SK-N-SH treated with all-trans-retinoic acid at 6 μM for 48 hours (cell line): ENCODE results near the gene CPXM2.

Experiments
- CSDC2 ChIP-seq: fragments of 250-450 bp; sonication (Bioruptor Pico); IDR thresholded peaks from 2 replicates; pipeline ENCODE4 v1.5.0; 2020; ENCODE audit warnings: mild to moderate bottlenecking, moderate library complexity
- ESRRG ChIP-seq: fragments of 250-450 bp; sonication (Bioruptor Pico); IDR thresholded peaks from 2 replicates; pipeline ENCODE4 v1.6.1; 2021; ENCODE audit warnings: mild to moderate bottlenecking
- GLIS3 ChIP-seq: fragments of 250-450 bp; sonication (Bioruptor Pico); IDR thresholded peaks from 2 replicates; pipeline ENCODE4 v1.5.0; 2020; ENCODE audit warnings: mild to moderate bottlenecking, moderate library complexity
- OSR1 ChIP-seq: fragments of 250-450 bp; sonication (Bioruptor Pico); IDR thresholded peaks from 2 replicates; pipeline ENCODE4 v1.8.0; 2022; ENCODE audit warnings: moderate library complexity, mild to moderate bottlenecking, inconsistent platforms
- RARB ChIP-seq: fragments of 250-450 bp; sonication (Bioruptor Pico); IDR thresholded peaks from 2 replicates; pipeline ENCODE4 v1.8.0; 2021; ENCODE audit warnings: mild to moderate bottlenecking, moderate library complexity
- SNAI2 ChIP-seq: fragments of 250-450 bp; sonication (Bioruptor Pico); IDR thresholded peaks from 2 replicates; pipeline ENCODE4 v1.5.0; 2020; ENCODE audit warnings: mild to moderate bottlenecking, moderate library complexity
- ZFP3 ChIP-seq: fragments of 250-450 bp; sonication (Bioruptor Pico); IDR thresholded peaks from 2 replicates; pipeline ENCODE4 v1.5.0; 2020; ENCODE audit warnings: mild to moderate bottlenecking, moderate library complexity
- ZFP30 ChIP-seq: fragments of 450-650 bp; formaldehyde crosslinking; IDR thresholded peaks from 2 replicates; pipeline ENCODE4 v1.5.0; 2022; ENCODE audit warnings: mild to moderate bottlenecking, moderate library complexity
- ZNF70 ChIP-seq: fragments of 450-650 bp; formaldehyde crosslinking; IDR thresholded peaks from 2 replicates; pipeline ENCODE4 v1.5.0; 2020; ENCODE audit warnings: mild to moderate bottlenecking, moderate library complexity
- ZNF8 ChIP-seq: fragments of 450-650 bp; formaldehyde crosslinking; IDR thresholded peaks from 2 replicates; pipeline ENCODE4 v1.5.0; 2020; ENCODE audit warnings: mild to moderate bottlenecking, moderate library complexity
- TF ChIP-seq, protein P1 (sequence below): fragments of 250-450 bp; sonication (Bioruptor Pico); IDR thresholded peaks from 2 replicates; pipeline ENCODE4 v1.8.0; 2020; ENCODE audit warnings: mild to moderate bottlenecking, moderate library complexity, borderline replicate concordance
- TF ChIP-seq, protein P2 (sequence below): fragments of 250-450 bp; sonication (Bioruptor Pico); IDR thresholded peaks from 2 replicates; pipeline ENCODE4 v1.5.1; 2020; ENCODE audit warnings: low read depth, mild to moderate bottlenecking, moderate library complexity

DNA sequence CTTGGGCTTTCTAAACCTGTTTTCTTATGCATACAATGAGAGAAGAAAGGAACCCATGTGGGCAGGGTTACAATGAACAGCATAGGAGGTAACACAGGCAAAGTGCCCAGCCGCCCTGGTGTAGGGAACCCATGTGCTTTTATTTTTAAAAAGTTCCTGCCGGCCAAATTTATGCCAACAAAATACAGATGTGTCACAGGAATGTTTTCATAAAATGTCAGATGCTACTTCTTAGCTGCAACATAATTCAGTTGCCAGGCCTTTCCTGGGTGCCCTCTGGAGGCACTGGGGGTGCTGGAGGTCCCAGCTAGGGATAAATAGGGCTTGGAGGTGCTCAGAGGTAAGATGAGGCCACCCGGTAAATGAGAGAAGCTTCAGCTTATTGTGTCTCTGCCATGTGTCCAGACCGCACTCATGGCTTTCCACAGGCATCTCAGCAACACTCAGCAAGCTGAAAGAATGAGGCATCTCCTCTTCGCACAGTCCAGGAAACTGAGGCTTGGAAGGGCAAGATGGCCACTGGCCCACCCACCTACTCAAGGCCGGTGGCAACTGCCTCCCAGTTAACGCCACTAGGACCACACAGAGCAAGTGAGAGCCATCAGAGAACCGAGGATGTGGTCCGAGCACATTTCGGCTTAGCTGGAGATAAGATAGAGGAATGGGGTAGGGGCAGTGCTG is 58.3 kb downstream of the CPXM2 start:
- no peak for TF ChIP-seq ESRRG (CRISPR knock-in tag)
- TF ChIP-seq, protein P1, sequence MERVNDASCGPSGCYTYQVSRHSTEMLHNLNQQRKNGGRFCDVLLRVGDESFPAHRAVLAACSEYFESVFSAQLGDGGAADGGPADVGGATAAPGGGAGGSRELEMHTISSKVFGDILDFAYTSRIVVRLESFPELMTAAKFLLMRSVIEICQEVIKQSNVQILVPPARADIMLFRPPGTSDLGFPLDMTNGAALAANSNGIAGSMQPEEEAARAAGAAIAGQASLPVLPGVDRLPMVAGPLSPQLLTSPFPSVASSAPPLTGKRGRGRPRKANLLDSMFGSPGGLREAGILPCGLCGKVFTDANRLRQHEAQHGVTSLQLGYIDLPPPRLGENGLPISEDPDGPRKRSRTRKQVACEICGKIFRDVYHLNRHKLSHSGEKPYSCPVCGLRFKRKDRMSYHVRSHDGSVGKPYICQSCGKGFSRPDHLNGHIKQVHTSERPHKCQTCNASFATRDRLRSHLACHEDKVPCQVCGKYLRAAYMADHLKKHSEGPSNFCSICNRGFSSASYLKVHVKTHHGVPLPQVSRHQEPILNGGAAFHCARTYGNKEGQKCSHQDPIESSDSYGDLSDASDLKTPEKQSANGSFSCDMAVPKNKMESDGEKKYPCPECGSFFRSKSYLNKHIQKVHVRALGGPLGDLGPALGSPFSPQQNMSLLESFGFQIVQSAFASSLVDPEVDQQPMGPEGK (CRISPR knock-in tag): no peak
- TF ChIP-seq, protein P2, sequence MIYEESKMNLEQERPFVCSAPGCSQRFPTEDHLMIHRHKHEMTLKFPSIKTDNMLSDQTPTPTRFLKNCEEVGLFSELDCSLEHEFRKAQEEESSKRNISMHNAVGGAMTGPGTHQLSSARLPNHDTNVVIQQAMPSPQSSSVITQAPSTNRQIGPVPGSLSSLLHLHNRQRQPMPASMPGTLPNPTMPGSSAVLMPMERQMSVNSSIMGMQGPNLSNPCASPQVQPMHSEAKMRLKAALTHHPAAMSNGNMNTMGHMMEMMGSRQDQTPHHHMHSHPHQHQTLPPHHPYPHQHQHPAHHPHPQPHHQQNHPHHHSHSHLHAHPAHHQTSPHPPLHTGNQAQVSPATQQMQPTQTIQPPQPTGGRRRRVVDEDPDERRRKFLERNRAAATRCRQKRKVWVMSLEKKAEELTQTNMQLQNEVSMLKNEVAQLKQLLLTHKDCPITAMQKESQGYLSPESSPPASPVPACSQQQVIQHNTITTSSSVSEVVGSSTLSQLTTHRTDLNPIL (CRISPR knock-in tag): no peak
- no peak for TF ChIP-seq ZFP3
- no peak for TF ChIP-seq SNAI2
- TF ChIP-seq GLIS3 (CRISPR knock-in tag): no peak
- TF ChIP-seq CSDC2: no peak
- TF ChIP-seq OSR1 (CRISPR knock-in tag): no peak
- TF ChIP-seq RARB: no peak
- TF ChIP-seq ZNF70 (CRISPR knock-in tag): no peak
- no peak for TF ChIP-seq ZFP30 (CRISPR knock-in tag)
- TF ChIP-seq ZNF8 (CRISPR knock-in tag): no peak
